GM12891 (cell line): ENCODE measurements around the gene SLC37A1.

Experiments used
- POLR2A ChIP-seq: IDR thresholded peaks from 2 replicates; pipeline ENCODE4 v1.6.1; 2011; ENCODE audit warnings: low read depth, low read length, control low read depth
- TAF1 ChIP-seq: IDR thresholded peaks from 2 replicates; pipeline ENCODE4 v1.6.1; 2011; ENCODE audit warnings: low read depth, low read length, control low read depth

DNA sequence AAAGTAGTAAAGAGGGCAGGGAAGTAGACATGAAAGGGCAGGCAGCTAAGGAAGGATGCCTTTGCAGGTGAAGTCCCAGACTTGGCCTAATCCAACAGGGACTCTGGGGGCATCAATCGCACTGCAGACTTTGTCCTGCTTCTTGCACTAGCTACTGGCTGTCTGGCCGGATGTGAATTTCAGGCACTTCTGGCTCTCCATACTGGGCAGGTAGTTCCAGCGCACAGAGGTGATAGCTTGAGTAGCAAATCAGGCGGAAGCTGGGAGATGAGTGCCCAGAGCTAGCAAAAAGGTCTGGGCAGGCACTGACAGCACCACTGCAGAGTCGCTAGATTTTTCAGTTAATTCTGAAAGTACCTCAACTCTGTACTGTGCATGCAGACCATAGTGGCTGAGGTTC lies 18.6 kb upstream of the SLC37A1 start:
- TF ChIP-seq TAF1 (no peak), POLR2A (no peak)
